Fibroblast of villous mesenchyme (primary cell): ENCODE results near the gene LDLRAP1. TPM values are rescaled to one million over a fixed set of nuclear protein-coding genes. Genes with fewer than 3 reads are reported as not detected.
"Not testable (repeated sequence)": the region's sequence is repeated elsewhere in the genome, so short reads cannot be mapped to it uniquely, and the experiment has no call there.

Source experiments
- DNase-seq: peaks from one replicate; pipeline ENCODE4 v3.0.0-alpha.2; 2010; ENCODE audit warnings: low read depth
- H3K4me3 ChIP-seq: 2 replicates; pipeline ENCODE4 v1.5.1; 2011; ENCODE audit warnings: low read depth, mild to moderate bottlenecking, low read length
- CTCF ChIP-seq: IDR thresholded peaks from 2 replicates; pipeline ENCODE4 v1.5.1; 2012; ENCODE audit warnings: low read depth, mild to moderate bottlenecking, low read length; ENCODE audit not compliant: insufficient read depth
- total RNA-seq: library from RNA; depleted of rRNA; stranded (reverse); fragments of >200 nt; gene quantifications from 2 replicates; pipeline ENCODE4 v1.2.3, GENCODE V29; 2012

The LDLRAP1 gene
- total RNA-seq, 1 donor: 24.6 TPM

DNA sequence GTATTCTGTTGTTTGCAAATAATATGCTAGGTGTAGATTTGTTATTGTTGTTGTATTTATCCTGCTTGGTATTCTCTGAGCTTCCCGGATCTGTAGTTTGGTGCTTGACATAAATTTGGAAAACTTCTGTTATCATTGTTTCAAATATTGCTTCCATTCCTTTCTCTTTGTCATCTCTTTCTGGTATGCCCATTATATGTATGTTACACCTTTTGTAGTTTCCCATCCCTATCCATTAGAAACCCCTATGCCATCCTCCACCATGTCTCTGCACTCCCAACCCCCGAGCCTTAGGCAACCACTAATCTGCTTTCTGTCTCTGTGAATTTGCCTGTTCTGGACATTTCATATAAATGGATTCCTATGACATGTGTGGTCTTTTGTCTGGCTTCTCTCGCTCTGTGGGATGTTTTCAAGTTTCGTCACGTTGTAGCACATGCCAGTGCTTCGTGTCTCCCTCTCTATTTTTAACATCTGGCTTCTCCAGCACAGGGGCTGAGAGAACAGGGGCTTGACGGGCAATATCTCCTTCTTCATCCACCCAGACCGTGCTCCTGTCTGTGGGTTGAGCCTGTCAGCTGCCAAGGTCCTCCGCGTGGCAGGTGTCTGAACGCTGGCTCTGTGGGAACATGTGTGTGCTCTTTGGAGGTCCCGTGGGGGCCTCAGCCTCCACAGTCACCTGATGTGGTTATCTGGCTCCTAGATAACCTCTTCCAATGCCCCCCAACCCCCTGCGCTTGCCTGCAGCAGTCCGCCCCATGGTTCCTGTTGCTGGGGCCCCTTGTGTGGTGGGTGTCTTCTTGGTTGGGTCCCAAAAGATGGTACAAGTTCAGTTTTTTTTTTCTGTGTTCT lies 40.3 kb downstream of the LDLRAP1 start:
- no peak for TF ChIP-seq CTCF
- DNase-seq: peak; percentile 4
- H3K4me3 ChIP-seq: no peak overlapping the region

DNA sequence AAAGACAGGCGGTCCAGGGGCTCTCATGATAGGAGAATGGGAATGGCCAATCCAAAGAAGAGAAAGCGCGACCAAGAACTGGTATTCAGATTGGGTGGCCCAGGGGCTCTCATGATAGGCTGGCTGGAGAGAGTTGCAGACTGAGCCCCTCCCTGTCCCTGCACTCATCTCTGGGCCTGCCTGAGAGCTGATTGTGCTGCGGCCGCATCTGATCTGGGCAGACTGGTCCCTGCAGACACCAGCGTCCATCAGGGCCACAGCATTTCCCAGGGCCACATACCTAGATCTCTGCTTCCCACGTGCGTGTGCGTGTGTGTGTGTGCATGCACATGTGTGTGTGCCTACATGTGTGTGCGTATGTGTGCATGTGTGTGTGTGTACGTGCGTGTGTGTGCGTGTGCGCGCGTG lies 42.8 kb downstream of the LDLRAP1 start:
- H3K4me3 ChIP-seq: no peak overlapping the region
- no peak for TF ChIP-seq CTCF
- no peak for DNase-seq

DNA sequence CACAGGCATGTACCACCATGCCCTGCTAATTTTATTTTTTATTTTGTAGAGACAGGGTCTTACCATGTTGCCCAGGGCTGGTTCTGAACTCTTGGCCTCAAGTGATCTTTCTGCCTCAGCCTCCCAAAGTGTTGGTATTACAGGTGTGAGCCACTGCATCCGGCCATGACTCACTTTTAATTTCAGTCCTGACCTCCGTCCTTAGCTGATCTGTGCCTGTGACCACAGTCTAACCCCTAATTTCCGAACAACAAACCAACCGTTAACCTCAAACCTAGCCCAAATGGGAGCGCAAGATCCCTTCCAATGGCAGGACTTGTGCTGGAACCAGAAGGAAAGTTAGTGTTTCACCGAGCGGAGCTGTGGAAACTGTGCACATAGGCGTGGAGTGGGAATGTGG lies 43.9 kb downstream of the LDLRAP1 start:
- TF ChIP-seq CTCF: no peak
- no peak for DNase-seq
- H3K4me3 ChIP-seq: no peak overlapping the region

DNA sequence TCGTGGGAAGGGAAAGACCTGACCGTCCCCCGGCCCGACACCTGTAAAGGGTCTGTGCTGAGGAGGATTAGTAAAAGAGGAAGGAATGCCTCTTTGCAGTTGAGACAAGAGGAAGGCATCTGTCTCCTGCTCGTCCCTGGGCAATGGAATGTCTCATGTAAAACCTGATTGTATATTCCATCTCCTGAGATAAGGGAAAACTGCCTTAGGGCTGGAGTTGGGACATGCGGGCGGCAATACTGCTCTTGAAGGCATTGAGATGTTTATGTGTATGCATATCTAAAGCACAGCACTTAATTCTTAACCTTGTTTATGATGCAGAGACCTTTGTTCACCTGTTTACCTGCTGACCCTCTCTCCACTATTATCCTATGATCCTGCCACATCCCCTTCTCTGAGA lies 44.8 kb downstream of the LDLRAP1 start:
- not testable (repeated sequence) for H3K4me3 ChIP-seq, DNase-seq

- not testable (repeated sequence) for H3K4me3 ChIP-seq, DNase-seq
Measured at GRCh38 chr1:25588786-25589185, 45.4 kb downstream of the LDLRAP1 start.

DNA sequence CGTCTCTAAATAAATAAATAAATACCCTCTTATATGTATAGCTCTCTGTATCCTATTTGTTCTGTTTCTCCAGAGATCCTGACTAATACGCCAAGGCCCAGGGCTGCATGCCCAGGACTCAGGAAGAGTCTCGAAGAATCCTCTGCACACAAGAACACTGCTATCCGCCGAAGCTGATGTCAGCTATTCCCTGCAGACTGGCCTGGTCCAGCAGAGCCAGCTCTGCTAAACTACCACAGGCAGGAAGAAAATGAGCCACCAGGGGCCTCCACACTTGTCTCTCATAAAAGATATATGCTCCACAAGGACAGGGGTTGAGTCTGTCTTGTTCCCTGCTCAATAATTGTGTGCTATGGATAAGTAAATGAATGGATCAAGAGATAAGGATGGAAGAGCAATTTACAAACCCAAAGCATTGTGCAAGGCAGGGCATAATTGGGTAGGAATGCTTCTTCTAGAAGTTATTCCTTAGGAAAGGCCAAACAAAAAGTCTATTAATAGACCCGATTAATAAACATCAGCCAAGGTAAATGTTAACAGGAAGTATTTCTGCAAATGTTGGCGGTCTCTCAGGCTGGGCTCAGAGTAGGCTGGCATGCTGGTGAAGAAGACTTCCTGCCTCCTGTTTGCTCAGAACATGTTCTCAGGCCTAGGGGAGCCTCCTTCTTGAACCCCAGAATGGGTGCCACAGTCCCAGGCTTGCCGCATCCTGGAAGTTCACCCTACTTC lies 46.9 kb downstream of the LDLRAP1 start:
- peak; percentile 28 for TF ChIP-seq CTCF
- DNase-seq: no peak
- H3K4me3 ChIP-seq: no peak overlapping the region

- no peak for TF ChIP-seq CTCF
- no peak for DNase-seq
- no peak overlapping the region for H3K4me3 ChIP-seq
Measured at GRCh38 chr1:25593861-25594260, 50.5 kb downstream of the LDLRAP1 start.
